Stimulated activated CD8-positive, alpha-beta memory T cell treated with anti-CD3 and anti-CD28 coated beads, Interleukin-15, amount 100 ng/mL, for 24 hours (primary cell): ENCODE data around the gene AP3B2.

Source experiments
- DNase-seq: peaks from one replicate; pipeline ENCODE4 v3.0.0-alpha.2; 2020; ENCODE audit warnings: low read depth

Gene AP3B2

GRCh38 chr15:82692171-82692570 lies 17.5 kb downstream of the AP3B2 start:
- DNase-seq = no peak

- DNase-seq = no peak
Measured at GRCh38 chr15:82689147-82689546, 20.5 kb downstream of the AP3B2 start.

- DNase-seq = no peak
Measured at GRCh38 chr15:82688691-82689090, 21.0 kb downstream of the AP3B2 start.

DNA sequence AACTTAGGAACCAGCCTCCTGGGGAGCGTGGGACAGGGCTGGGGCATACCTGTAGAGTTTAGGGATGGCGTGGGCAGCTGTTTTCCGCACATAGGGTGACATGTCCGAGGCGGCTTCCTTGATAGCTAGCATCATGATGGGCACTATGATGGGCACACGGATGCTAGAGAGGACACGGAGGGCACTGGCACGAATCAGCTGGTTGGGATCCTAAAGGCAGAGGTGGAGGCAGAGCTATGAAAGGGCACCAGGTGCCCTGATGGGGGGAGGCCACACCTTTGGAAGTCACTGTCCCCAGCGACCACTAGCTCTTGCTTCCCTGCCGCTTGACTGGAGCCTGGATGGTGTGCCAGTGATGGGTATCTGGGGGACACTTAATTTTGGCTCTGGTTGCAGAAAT lies 28.3 kb downstream of the AP3B2 start:
- DNase-seq = no peak

- peak; percentile 42 for DNase-seq
Measured at GRCh38 chr15:82680200-82681102, 29.2 kb downstream of the AP3B2 start.

GRCh38 chr15:82679626-82680199 lies 30.0 kb downstream of the AP3B2 start:
- no peak for DNase-seq

DNA sequence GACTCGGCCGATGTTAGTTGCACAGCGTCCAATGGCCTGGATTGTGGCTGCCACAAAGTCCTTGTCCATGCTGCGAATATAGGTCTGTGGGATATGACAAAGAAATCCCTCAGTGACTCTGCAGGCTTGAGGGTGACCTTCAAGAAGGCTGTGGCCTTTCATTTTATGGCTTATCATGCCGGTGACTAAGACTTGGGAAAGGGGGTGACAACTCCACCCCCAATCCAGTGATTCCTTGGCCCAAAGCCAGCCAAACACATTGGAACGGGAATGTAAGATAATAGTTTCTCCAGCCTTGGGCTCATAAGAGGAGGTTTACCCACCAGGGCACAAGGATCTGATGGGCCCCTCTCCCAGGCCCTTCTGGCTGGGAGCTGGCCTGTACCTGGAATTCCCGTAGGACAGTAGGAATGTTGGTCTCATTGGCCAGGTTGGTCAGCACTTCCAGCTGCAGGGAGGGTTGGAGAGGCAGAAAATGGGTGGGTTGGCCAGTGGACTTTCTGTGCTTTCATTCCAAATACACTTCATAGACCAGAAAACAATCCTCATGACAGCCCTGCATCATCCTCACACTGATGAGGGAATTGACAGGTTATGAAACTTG lies 31.9 kb downstream of the AP3B2 start:
- no peak for DNase-seq

DNA sequence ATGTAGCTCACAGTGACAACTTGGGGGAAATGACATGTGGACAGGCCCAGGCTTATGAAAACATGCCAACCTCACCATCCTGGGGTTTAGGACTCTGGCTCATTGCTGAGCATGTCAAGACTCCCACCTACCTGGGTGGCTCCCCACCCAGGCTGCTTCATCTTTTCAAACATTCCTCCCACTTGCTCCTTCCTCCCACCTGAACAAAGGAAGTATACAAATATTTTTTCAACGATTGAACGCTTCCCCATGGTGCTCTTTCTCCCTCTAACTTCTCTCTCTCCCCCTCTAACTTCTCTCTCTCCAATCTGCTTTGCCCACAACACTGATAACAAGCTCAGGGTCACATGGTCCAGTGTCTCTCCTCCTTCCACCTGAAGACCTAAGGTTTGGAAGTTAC lies 34.8 kb downstream of the AP3B2 start:
- no peak for DNase-seq

GRCh38 chr15:82670699-82671098 lies 39.0 kb downstream of the AP3B2 start:
- no peak for DNase-seq

- no peak for DNase-seq
Measured at GRCh38 chr15:82666606-82667005, 43.1 kb downstream of the AP3B2 start.

DNA sequence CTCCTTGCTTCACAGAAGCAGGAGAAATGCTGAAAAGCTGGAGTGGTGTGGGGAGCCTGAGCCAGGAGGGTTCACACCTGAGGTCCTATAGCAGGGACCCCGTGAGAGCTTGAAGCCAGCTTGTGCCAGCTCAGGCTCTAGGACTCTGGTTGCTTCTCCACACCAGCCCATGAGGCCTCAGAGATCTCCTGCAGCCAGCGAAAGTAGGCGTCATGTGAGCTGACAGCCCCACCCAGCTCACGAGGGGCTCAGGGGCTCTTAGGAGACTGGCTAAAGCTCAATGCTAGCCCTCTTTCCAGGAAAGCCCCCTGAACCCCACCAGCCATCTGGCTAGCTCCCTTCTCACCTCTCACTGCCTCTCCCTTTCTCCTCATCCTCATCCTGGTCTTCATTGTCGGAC lies 45.7 kb downstream of the AP3B2 start:
- DNase-seq = no peak

DNA sequence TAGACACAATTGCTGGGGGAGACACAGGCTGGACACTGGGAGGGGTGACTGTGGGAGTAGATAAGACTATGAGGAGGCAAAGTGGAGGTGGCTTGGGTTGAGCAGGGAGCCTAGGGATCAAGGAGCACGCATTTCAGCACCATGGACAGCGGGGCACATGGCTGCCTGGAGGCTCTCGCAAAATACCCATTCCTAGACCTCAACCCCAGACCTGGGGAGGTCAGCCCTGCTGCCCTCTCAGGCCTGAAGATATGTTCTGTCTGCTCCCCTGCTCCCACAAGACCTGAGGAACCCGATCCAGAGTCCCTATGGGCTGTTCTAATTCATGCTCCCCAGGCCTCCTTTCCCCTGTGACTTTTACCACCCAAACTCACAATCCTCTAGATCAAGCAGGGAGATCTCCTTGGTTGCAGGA lies 46.5 kb downstream of the AP3B2 start:
- no peak for DNase-seq

DNA sequence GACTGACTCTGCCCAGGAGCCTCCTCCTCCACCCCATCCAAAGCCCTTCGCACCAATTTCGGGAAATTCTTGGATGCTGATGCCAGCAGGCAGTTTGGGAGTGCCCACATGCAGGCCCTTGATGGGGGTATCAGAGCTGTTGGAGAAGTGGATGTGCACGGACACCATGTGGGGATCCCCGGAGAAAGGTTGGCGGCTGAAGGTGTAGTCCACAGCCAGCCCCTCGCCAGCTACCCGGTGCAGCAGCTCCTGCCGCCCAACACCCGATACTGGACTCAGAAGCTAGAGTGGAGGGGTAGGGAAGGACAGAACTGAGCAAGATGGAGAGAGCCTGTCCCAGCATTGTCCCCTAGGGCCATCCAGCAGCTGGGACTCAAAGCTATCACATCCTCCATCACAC lies 47.0 kb downstream of the AP3B2 start:
- DNase-seq = no peak

DNA sequence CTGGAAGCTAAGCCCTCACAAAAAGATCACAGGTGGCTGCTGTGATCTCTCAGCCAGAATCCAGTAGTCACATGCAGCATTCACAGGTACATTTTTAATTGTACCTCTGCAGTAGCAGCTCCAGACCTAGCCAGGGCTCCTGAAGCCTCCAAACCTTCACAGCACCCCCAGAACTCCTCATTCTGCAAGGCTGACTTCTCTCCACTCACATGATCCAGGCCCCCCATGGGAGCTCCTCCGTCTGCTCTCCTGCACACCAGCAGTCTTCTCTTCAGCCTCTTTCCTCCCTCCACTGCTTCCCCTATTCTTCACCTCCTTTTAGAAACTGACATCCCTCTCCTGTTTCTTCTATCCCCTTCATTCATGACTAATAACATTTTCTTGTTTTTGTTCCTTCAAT lies 49.3 kb downstream of the AP3B2 start:
- no peak for DNase-seq

- no peak for DNase-seq
Measured at GRCh38 chr15:82656641-82657266, 52.9 kb downstream of the AP3B2 start.

GRCh38 chr15:82655606-82656005 lies 54.1 kb downstream of the AP3B2 start:
- no peak for DNase-seq

- no peak for DNase-seq
Measured at GRCh38 chr15:82653483-82654168, 56.0 kb downstream of the AP3B2 start.

DNA sequence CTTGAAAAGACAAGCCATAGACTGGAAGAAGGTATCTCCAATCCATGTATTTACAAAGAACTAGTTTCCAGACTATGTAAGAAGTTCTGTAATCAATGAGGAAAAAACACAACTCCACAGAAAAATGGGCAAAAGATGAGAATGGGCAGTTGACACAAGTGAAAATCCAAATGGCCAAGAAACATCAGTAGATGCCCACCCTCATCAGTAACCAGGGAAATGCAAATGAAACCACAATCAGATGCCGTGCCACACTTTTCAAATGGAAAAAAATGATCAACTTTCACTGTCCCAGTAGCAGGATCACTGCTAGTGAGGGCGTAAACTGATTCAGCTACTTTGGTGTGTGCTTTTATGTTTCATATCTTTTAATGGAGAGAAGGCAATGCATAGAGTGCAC lies 58.0 kb downstream of the AP3B2 start:
- DNase-seq = no peak

- no peak for DNase-seq
Measured at GRCh38 chr15:82650046-82650670, 59.5 kb downstream of the AP3B2 start.

DNA sequence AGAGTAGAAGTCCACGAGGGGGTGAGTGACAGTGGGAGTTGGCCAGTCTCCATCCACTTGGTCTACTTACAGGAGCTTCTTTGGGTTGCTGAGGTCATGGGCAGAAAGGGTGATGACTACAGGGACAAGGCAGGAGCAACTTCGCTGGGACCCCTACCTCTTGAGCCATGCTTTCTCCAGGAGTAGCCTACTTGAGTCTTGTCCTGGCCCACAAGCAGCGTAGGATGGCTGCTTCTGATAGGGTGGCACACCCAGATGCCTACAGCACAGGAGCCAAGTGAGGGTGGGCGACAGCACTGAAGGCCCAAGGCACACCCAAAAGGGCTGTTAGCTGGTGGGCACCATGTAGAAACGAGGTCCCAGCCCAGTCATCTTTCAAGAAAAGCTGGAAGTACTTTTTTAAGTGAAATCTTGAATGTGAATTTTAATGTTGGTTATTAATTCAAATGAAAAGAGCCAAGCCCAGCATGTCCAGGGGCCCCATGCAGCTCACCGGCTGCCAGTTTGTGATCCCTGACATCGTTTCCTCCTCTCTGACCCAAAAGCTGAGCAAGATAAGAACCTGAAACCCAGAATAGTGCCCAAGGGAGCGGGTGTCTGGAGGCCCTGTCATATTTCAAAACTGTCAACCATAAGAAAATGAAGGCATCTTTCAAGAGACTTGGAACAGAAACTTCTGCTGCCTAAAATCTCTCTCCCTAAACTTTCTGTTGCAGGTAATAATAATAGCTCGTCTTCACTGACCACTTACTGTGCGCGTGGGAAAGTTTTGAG lies 60.3 kb downstream of the AP3B2 start:
- DNase-seq = no peak
